Muscle of leg (tissue), 11 donors: ENCODE measurements around the gene VSTM2B. TPM values are rescaled to one million over a fixed set of nuclear protein-coding genes. Genes with fewer than 3 reads are reported as not detected.

Source experiments
- DNase-seq: peaks from one replicate; pipeline ENCODE4 v3.0.0; 2013
- H3K27ac ChIP-seq: one replicate; pipeline ENCODE4 v1.5.1; 2013; ENCODE audit warnings: mild to moderate bottlenecking, low read length, control low read depth
- H3K27me3 ChIP-seq: one replicate; pipeline ENCODE4 v1.6.1; 2013; ENCODE audit warnings: low read length; ENCODE audit not compliant: control insufficient read depth, insufficient read depth
- H3K36me3 ChIP-seq: one replicate; pipeline ENCODE4 v1.6.1; 2013; ENCODE audit warnings: low read length; ENCODE audit not compliant: control insufficient read depth, insufficient read depth
- H3K4me1 ChIP-seq: one replicate; pipeline ENCODE4 v1.6.1; 2013; ENCODE audit warnings: low read length; ENCODE audit not compliant: control insufficient read depth, insufficient read depth
- H3K4me3 ChIP-seq: one replicate; pipeline ENCODE4 v1.5.1; 2013; ENCODE audit warnings: low read length, control low read depth
- H3K9me3 ChIP-seq: replicated peaks from 2 replicates; pipeline ENCODE4 v1.6.1; 2013; ENCODE audit warnings: low read depth, low read length; ENCODE audit not compliant: control insufficient read depth
- WGBS: methylation state at CpG from one replicate; pipeline ENCODE4 v1.1.5; 2013; ENCODE audit warnings: missing lambda C conversion rate; ENCODE audit not compliant: insufficient coverage; 5-methylcytosine and 5-hydroxymethylcytosine counted together
- polyA plus RNA-seq, 8 donors: library from polyadenylated mRNA; unstranded; fragments of 120-200 nt; gene quantifications; one replicate each; pipeline versions ENCODE4 v1.2.1 to v1.2.3, GENCODE V29; 2013; ENCODE audit warnings: inconsistent platforms in 1 of 8, low replicate concordance in 1 of 8; ENCODE audit not compliant: insufficient read length in 8 of 8, insufficient read depth in 1 of 8
- total RNA-seq: library from RNA; stranded (reverse); fragments of 120-200 nt; gene quantifications from one replicate; pipeline ENCODE4 v1.2.4, GENCODE V29; 2013

The VSTM2B gene
- total and polyA plus RNA-seq, 9 donors = 0.09 to 0.28 (median 0.15) TPM; not detected in 3

DNA sequence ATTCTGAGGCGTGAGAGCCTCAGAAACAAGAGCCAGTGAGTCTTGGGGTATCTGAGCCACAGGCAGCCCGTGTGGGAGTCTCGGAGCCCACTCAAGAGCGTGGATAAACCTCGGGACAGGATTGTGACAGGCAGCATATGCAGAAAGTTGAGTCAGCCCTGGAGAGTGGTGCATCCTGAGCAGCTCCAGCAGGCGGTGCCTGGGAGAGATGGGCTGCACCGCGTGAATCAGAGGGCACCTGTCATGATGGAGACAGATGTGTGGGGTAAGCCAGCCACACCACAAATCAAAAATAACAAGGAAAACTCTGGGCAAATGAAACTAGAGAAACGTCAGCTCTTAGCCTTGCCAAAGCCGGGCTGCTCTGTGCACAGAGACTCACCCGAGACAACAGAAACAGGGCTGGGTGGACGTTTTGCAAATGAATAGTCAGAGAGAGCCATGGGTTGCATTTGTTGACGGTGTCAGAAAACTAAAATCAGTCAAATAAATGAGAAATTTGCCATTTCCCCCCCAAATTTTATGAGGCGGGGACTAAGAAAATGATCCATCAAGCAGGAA lies 50.3 kb downstream of the VSTM2B start:
- Histone ChIP-seq H3K4me1 (no peaks in the 10 kb centered on the region), H3K9me3 (no peaks in the 10 kb centered on the region), H3K4me3 (no peak overlapping the region), H3K27ac (no peak overlapping the region), H3K36me3 (no peaks in the 10 kb centered on the region), H3K27me3 (peaks cover 17% of the 10 kb centered on the region)
- no peak for DNase-seq
- WGBS = 29% methylated on average over 10 of the region's 14 CpGs

DNA sequence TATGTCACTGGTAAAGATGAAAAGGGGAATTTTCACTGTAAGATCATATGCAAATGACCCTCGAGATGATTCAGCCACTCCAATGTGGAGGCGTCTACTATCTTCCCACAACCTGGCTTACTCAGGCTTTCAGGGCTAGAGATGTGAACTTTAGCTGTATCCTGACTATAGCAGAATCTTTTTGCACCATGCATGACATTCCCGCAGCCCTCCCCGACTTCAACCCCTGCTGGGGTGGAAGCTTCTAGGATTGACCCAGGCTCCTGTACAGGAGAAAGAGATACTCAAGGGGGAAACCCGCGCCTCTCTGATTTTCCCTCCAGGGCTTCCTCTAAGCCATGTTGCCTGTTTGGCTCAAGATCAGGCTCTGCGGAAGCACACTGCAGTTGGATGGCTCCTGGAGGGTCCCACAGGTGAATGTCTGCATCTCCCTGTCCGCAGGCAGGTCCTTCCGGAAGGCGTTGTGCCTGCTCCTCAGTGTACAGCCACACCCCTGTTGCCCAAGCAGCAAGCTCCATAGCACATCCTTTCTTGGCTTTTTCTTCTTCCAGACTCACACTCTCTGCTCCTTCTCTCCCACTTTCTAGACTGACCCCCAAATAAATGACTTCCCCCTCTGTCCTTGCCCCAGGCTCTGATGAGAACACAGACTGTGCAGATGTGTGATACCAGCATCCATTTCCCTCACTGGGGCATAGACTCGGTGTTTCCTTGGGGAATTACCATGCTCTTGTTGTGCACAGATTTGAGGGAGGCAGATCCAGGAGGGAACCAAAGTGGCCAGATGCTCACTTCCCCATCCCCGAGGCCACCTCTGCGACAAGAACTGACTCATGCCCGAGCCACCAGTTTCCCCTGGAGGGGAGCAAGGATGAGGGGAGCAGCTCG lies 51.2 kb downstream of the VSTM2B start:
- Histone ChIP-seq H3K4me1 (no peaks in the 10 kb centered on the region), H3K27me3 (peaks cover 17% of the 10 kb centered on the region), H3K9me3 (peaks cover 2% of the 10 kb centered on the region), H3K27ac (no peak overlapping the region), H3K4me3 (no peak overlapping the region), H3K36me3 (no peaks in the 10 kb centered on the region)
- 64% methylated on average over 11 of the region's 15 CpGs for WGBS
- DNase-seq = no peak

DNA sequence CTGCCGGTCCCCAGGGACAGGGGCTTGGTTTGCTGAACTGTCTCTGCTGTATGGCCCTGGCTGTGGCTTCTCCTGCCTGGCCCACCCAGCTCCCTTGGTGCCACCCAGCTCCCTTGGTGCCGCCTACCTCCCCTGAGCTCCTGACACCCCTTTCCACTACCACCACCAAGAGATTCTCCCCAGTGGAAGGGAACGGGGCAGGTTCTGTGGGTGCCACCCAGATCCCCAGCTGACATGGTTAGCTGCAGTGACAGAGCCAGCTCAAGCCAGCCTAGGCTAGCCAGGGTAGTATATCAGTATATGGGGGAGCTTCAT lies 51.8 kb downstream of the VSTM2B start:
- DNase-seq = no peak
- WGBS = 21% methylated on average over 1 of the region's 3 CpGs
- Histone ChIP-seq H3K36me3 (no peaks in the 10 kb centered on the region), H3K4me1 (no peaks in the 10 kb centered on the region), H3K27ac (no peak overlapping the region), H3K9me3 (peaks cover 2% of the 10 kb centered on the region), H3K4me3 (no peak overlapping the region), H3K27me3 (peaks cover 17% of the 10 kb centered on the region)

DNA sequence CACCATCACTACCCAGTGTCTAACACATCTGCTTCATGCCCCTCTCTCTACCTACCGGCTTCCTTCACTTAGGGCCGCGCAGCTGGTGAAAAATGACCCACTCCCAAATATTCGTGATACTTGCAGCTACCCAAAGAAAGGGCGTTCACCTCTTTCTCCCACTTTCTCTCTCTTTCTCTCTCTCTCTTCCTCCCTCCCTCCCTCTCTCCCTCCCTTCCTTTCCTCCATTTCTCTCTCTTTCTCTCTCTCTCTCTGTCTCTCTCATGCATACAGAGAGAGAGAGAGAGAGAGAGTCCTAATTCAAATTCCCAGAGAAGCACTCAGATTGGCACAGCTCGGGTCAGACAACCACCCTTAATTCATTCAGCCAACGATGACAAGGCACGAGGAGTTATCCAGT lies 52.6 kb downstream of the VSTM2B start:
- 80% methylated on average over 5 of the region's 8 CpGs for WGBS
- Histone ChIP-seq H3K9me3 (peaks cover 2% of the 10 kb centered on the region), H3K4me1 (no peaks in the 10 kb centered on the region), H3K27ac (no peak overlapping the region), H3K27me3 (peaks cover 17% of the 10 kb centered on the region), H3K4me3 (no peak overlapping the region), H3K36me3 (no peaks in the 10 kb centered on the region)
- DNase-seq = no peak

DNA sequence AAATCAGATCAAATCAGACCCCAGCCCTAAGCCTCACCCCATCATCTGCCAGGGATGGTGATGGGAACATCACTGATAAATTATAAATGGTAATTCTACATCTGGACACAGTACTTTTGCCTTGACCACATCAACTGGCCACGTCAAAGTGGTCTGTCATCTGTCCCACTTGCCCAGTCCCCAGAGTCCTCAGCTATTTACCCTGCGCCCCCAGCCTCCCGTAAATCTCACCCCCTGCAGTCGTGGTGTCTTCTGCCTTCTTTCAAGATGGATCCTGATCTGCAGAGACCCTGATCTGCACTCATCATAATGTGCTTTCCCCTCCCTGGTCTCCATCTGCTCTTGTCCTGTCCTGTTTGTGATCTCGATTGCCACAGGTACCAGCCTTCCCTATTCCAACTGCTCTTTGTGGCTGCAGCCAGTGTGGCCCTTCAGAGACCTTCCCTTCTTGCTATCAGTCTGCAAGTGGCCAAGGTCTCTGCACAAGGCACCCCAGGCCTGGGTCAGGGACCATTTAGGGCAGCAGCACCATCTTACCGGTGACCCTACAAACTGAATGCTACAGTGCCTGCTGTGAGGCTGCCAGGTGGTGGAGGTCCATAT lies 53.6 kb downstream of the VSTM2B start:
- Histone ChIP-seq H3K9me3 (peaks cover 2% of the 10 kb centered on the region), H3K4me1 (no peaks in the 10 kb centered on the region), H3K27me3 (peaks cover 15% of the 10 kb centered on the region), H3K27ac (no peak overlapping the region), H3K4me3 (no peak overlapping the region), H3K36me3 (no peaks in the 10 kb centered on the region)
- WGBS = 73% methylated on average over 6 of the region's 6 CpGs
- no peak for DNase-seq

DNA sequence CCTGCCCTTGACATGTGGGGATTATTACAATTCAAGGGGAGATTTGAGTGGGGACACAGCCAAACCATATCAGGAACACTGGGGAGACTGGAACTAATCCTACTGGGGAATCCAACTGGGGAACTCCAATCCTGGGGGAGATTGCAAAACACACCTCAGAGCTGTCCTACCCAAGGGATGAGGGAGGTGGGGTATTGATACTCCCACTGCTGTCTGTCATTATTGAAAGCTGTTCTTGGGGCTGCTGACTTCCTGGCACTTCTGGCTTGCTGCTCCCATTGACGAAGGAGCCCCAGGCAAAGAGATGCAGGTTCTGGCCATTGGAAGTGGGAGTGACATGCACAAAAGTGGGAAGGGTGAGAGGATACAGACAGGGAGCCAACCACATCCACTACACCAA lies 55.6 kb downstream of the VSTM2B start:
- DNase-seq = no peak
- WGBS = no CpG with 5 or more reads among the region's 1 CpG
- no peaks in the 10 kb centered on the region for H3K36me3 ChIP-seq
- no peaks in the 10 kb centered on the region for H3K4me1 ChIP-seq
- H3K4me3 ChIP-seq = no peak overlapping the region
- peaks cover 2% of the 10 kb centered on the region for H3K9me3 ChIP-seq
- H3K27me3 ChIP-seq = peaks cover 10% of the 10 kb centered on the region
- H3K27ac ChIP-seq = no peak overlapping the region

DNA sequence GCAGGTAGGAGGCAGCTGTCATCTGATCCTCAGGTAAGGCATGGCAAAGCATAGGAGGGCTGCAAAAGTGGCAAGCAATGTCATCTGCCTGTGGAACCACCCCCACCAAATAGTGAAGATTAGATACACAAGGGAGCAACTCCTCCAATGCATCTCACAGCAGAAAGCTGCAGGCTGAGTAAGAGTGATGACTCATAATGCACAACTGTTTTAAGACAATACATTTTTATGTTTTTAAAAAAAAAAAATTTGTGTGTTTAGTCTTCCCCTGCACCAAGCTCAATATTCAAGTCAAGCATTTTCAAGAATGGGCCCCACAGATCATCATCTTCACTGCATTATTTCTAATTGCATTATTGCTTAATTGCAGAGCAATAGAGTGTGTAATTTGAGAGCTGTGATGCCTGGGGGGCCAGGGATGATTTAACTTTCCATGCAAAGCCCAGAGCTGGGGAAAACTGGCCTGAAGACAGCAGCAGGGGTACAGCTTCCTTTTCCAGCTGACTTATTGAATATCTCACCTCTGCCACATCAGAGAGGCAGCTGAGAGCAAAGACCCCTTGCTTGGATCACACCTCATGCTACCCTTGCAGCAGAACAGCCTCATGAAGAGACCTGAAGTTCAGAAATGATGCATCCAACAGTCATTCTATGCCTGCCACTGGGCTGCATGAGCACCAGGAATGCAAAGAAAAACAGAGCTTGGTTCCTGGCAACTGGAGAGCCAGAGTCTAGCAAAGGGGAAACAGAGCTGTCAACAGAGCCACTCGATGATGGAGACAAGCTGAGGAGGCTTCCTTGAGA lies 57.6 kb downstream of the VSTM2B start:
- no peak for DNase-seq

DNA sequence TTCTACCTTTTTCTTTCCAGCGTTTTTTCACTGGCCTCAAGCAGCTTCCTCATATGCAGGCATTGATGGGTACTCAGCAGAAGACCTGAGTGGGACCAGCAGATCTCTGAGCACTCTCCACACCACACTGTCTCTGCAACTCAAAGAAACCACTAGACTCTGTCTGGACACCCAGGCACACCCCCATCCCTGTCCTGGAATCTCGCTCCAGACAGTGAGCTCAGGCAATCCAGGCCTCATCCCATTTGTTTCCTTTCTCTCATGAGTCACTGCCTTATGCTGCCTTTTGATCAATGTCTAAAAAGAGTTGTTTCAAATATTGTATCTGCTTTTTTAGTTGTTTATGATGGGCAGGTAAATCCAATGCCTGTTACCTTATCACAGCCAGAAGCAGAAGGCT lies 60.6 kb downstream of the VSTM2B start:
- Histone ChIP-seq H3K36me3 (no peaks in the 10 kb centered on the region), H3K4me1 (no peaks in the 10 kb centered on the region), H3K9me3 (peaks cover 1% of the 10 kb centered on the region), H3K27ac (no peak overlapping the region), H3K27me3 (peaks cover 5% of the 10 kb centered on the region), H3K4me3 (no peak overlapping the region)
- no peak for DNase-seq
- WGBS = 47% methylated on average over 2 of the region's 2 CpGs

More for the DNA sequence above, 57.6 kb downstream of the VSTM2B start:
- no peaks in the 10 kb centered on the region for H3K4me1 ChIP-seq
- no peak overlapping the region for H3K27ac ChIP-seq
- H3K9me3 ChIP-seq = peaks cover 2% of the 10 kb centered on the region
- WGBS = 60% methylated on average over 1 of the region's 1 CpG
- no peak overlapping the region for H3K4me3 ChIP-seq
- H3K36me3 ChIP-seq = no peaks in the 10 kb centered on the region
- H3K27me3 ChIP-seq = no peaks in the 10 kb centered on the region

DNA sequence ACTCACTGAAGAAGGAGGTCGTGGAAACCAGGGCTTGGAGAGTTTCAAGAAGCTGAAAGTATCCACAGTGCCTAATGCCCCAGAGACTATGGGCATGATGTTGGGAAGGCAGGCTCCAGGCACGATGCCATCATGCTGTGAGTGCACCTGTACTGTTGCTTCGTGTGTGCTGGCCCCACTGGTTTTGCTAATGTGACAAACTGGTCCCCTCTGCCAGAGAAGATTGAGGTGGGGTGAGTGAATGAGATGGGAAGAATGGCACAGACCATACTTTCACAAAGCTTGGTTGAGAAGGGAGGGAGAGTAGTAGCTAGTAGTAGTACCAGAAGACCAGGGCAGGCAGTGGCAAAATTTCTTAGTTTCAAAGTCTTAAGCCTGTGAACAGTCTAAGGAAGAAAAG lies 61.3 kb downstream of the VSTM2B start:
- no peak overlapping the region for H3K27ac ChIP-seq
- H3K4me3 ChIP-seq = no peak overlapping the region
- no peaks in the 10 kb centered on the region for H3K4me1 ChIP-seq
- WGBS = 70% methylated on average over 3 of the region's 3 CpGs
- no peak for DNase-seq
- H3K27me3 ChIP-seq = peaks cover 5% of the 10 kb centered on the region
- H3K36me3 ChIP-seq = no peaks in the 10 kb centered on the region
- H3K9me3 ChIP-seq = no peaks in the 10 kb centered on the region

DNA sequence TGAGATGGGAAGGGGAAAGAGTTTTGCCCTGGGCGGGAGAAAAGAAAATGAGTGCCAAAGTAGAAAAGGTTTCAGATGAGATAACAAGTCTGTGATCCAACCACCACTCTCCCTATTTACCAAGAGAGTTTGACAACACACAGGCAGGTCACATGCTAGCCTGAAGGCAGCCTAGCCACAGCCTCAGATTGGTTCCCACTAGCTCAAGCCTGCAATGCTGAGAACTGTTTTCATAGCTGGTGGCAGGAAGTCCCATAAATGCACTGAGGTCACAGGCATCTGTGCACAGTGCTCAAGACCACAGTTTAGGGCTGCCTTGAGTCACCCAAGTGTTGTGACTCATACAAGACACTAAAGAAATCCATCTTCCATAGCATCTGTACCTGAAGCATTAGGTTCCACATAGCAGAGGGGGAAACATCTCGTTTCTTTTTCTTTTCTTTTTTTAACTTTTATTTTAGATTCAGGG lies 61.8 kb downstream of the VSTM2B start:
- H3K9me3 ChIP-seq = no peaks in the 10 kb centered on the region
- H3K27me3 ChIP-seq = peaks cover 8% of the 10 kb centered on the region
- no peaks in the 10 kb centered on the region for H3K4me1 ChIP-seq
- WGBS = no CpG with 5 or more reads among the region's 2 CpGs
- no peak overlapping the region for H3K4me3 ChIP-seq
- H3K27ac ChIP-seq = no peak overlapping the region
- no peak for DNase-seq
- no peaks in the 10 kb centered on the region for H3K36me3 ChIP-seq
